ENCODE data around the gene RTN4R. TPM values are rescaled to one million over a fixed set of nuclear protein-coding genes. Genes with fewer than 3 reads are reported as not detected.

Gene RTN4R
- total RNA-seq, 6 donors from 2014 or later: 2.6 to 13.0 (median 9.0) TPM

DNA sequence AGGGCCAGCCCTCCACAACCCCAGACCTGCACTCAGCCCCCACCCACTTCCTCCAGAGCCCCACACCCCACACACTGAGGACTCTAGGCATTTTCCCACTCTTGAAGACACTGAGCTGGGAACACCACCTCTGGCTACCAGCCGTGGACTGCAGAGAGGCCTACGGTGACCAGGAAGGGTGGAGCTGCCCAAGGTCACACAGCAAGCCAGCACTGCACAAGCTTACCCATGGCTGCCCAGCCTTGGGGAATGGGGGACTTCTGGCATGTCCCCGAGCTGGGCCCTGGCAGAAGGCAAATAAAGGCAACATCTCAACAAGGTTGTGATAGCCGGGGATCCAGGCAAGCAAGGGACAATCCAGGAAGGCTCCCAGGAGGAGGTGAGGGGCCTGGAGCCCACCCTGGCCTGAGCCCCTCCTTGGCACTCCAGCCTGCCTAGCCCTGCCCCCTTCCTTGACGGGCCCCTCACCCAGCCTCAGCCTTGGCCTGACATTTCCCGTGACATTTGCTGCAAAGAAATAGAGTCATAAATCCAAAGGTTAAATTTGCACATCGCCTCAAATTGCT lies 5.5 kb downstream of the RTN4R start:
- TF ChIP-seq EP300 (IDR thresholded peaks at IDR 0.05) (no peak), POLR2A (IDR thresholded peaks at IDR 0.05) (no peak), POLR2AphosphoS5 (IDR thresholded peaks at IDR 0.05) (no peak)
- TF ChIP-seq, protein P1, sequence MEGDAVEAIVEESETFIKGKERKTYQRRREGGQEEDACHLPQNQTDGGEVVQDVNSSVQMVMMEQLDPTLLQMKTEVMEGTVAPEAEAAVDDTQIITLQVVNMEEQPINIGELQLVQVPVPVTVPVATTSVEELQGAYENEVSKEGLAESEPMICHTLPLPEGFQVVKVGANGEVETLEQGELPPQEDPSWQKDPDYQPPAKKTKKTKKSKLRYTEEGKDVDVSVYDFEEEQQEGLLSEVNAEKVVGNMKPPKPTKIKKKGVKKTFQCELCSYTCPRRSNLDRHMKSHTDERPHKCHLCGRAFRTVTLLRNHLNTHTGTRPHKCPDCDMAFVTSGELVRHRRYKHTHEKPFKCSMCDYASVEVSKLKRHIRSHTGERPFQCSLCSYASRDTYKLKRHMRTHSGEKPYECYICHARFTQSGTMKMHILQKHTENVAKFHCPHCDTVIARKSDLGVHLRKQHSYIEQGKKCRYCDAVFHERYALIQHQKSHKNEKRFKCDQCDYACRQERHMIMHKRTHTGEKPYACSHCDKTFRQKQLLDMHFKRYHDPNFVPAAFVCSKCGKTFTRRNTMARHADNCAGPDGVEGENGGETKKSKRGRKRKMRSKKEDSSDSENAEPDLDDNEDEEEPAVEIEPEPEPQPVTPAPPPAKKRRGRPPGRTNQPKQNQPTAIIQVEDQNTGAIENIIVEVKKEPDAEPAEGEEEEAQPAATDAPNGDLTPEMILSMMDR (IDR thresholded peaks at IDR 0.05): no peak
- no peak for ATAC-seq (ENCODE audit: low FRiP score in 2 of 2)
- 84 to 100% methylated on average over 1 to 7 of the region's 7 CpGs for WGBS, 2 donors

GRCh38 chr22:20261848-20262581 lies 6.1 kb downstream of the RTN4R start:
- WGBS, 2 donors: 89 to 90% methylated on average over 13 to 14 of the region's 14 CpGs
- H3K4me3 ChIP-seq: no peak overlapping the region
- peak in 1 of 2 donors; percentile 58 for DNase-seq
- peaks cover under 1 to 5% (median 1%) of the 10 kb centered on the region in 4 donors for H3K4me1 ChIP-seq
- no peaks in the 10 kb centered on the region for H3K27me3 ChIP-seq
- H3K27ac ChIP-seq: no peak overlapping the region
- TF ChIP-seq EP300 (IDR thresholded peaks at IDR 0.05) (no peak), POLR2A (IDR thresholded peaks at IDR 0.05) (no peak), POLR2AphosphoS5 (IDR thresholded peaks at IDR 0.05) (no peak)
- TF ChIP-seq, protein P1 (IDR thresholded peaks at IDR 0.05): no peak
- ATAC-seq (ENCODE audit: low FRiP score in 2 of 2): no peak
- H3K9me3 ChIP-seq: no peaks in the 10 kb centered on the region
- no peaks in the 10 kb centered on the region for H3K36me3 ChIP-seq

More for the DNA sequence above, 5.5 kb downstream of the RTN4R start:
- no peaks in the 10 kb centered on the region for H3K36me3 ChIP-seq
- no peak overlapping the region for H3K27ac ChIP-seq
- H3K9me3 ChIP-seq: no peaks in the 10 kb centered on the region
- no peak overlapping the region for H3K4me3 ChIP-seq
- no peaks in the 10 kb centered on the region for H3K27me3 ChIP-seq
- DNase-seq: peak in 1 of 2 donors; percentile 39
- H3K4me1 ChIP-seq: peaks cover 7 to 12% (median 8%) of the 10 kb centered on the region in 4 donors

DNA sequence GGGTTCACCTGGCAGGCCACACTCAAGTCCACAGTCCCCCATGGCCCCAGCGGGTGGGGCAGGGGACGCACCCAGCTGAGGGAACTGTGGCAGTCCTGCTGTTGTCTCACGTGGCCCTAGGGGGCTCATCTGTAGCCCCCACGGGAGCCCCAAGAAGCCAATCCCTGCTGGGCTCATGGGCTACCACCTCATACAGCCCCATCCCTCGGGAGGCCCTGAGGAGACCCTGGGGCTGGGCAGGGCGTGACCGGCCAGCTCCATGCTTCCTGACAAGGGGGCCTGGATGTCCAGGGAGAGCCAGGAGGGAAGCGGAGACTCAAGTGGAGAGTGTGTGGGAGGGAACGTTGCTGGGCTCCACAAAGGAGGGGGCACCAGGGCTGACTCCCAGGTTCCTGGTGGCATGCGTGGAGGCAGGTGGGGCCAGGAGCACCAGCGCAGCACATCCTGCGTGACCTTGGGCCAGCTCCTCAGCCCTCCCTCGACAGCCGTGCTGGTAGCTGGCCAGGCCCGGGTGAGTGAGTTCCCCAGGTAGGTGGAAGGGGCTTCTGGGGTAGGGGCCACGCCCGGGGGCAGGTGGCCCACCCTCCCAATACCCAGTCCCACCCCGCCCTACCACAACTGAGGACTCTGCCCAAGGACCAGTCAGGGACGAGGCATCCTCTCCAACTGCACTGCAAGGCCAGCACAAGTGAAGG lies 7.9 kb downstream of the RTN4R start:
- WGBS, 2 donors: 71 to 85% methylated on average over 3 to 16 of the region's 19 CpGs
- no peaks in the 10 kb centered on the region for H3K27me3 ChIP-seq
- H3K4me1 ChIP-seq: no peaks in the 10 kb centered on the region
- no peaks in the 10 kb centered on the region for H3K9me3 ChIP-seq
- H3K36me3 ChIP-seq: no peaks in the 10 kb centered on the region
- H3K4me3 ChIP-seq: no peak overlapping the region
- peak in 1 of 2 donors; percentile 70 for DNase-seq
- TF ChIP-seq, protein P1 (IDR thresholded peaks at IDR 0.05): no peak
- TF ChIP-seq POLR2AphosphoS5 (IDR thresholded peaks at IDR 0.05): no peak
- TF ChIP-seq POLR2A (IDR thresholded peaks at IDR 0.05): no peak
- TF ChIP-seq EP300 (IDR thresholded peaks at IDR 0.05): no peak
- no peak overlapping the region for H3K27ac ChIP-seq
- ATAC-seq (ENCODE audit: low FRiP score in 2 of 2): no peak

- DNase-seq (peak in 1 of 2 donors; percentile 67), ATAC-seq (ENCODE audit: low FRiP score in 2 of 2) (no peak)
- Histone ChIP-seq H3K27me3 (no peaks in the 10 kb centered on the region), H3K27ac (no peak overlapping the region), H3K4me3 (no peak overlapping the region), H3K36me3 (no peaks in the 10 kb centered on the region), H3K9me3 (no peaks in the 10 kb centered on the region), H3K4me1 (no peaks in the 10 kb centered on the region)
- 92 to 100% methylated on average over 1 to 8 of the region's 8 CpGs for WGBS, 2 donors
- no peak for TF ChIP-seq POLR2A (IDR thresholded peaks at IDR 0.05)
Measured at GRCh38 chr22:20259327-20259688, 8.8 kb downstream of the RTN4R start.

DNA sequence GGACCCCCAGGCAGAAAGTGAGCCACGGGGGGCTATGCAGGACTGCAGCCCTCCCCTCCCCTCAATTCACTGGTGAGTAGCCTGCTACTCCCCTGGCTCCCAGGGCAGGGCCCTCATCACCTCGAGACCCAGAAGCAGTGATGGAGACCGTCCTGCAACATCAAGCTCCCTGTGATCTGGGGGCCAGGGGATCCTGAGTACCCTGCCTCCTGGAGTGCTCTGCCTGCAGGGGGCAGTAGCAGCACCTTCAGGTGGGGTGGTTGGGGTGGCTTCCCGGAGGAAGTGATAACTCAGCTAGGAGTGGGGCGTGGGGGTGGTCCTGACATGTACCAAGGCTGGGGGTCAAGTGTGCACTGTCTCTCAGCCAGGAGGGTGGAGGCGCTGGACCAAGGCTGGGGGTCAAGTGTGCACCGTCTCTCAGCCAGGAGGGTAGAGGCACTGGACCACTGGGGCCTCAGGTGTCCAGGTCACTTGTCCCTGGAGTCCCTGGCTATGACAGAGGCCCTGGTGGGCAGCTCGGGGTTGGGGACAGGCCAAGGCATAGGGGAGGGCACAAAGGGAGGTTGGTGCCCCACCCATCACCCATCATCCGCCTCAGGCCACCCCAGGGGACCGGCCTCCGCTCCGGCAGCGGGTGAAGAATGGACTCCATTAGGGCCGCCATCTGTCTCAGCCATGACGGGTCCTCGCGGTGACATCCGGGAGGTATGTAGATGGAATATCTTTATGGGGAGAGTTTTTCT lies 9.4 kb downstream of the RTN4R start:
- no peaks in the 10 kb centered on the region for H3K9me3 ChIP-seq
- 83 to 97% methylated on average over 3 to 16 of the region's 18 CpGs for WGBS, 2 donors
- no peak overlapping the region for H3K4me3 ChIP-seq
- TF ChIP-seq POLR2AphosphoS5 (IDR thresholded peaks at IDR 0.05): no peak
- TF ChIP-seq, protein P1 (IDR thresholded peaks at IDR 0.05): peak in 1 of 6 experiments; percentile 13
- no peaks in the 10 kb centered on the region for H3K4me1 ChIP-seq
- no peaks in the 10 kb centered on the region for H3K27me3 ChIP-seq
- DNase-seq (peak in 1 of 2 donors; percentile 53), ATAC-seq (ENCODE audit: low FRiP score in 2 of 2) (no peak)
- no peak overlapping the region for H3K27ac ChIP-seq
- H3K36me3 ChIP-seq: no peaks in the 10 kb centered on the region

Data from upper lobe of left lung (tissue), 6 donors.